Pancreas (tissue), 10 donors: Measurements from ENCODE around the gene CFAP46. TPM values are rescaled to one million over a fixed set of nuclear protein-coding genes. Genes with fewer than 3 reads are reported as not detected.
A peak's percentile ranks its signal among the peaks of the same experiment; 100 is the strongest.

Source experiments
- ATAC-seq, 4 donors: fragments of 200-7000 bp; cut with Tn5 transposase; one replicate each; pipeline versions ENCODE4 v1.8.0 to v1.9.1; 2020; ENCODE audit warnings: mild to moderate bottlenecking in 4 of 4, moderate library complexity in 4 of 4
- DNase-seq, 6 donors: peaks; one replicate each; pipeline ENCODE4 v3.0.0-alpha.2; 2020
- FAIRE-seq: peaks from 2 replicates; lab custom pipeline; 2012; peaks lifted over from hg19 to GRCh38; lab: Jason Lieb, UNC
- H3K27ac ChIP-seq, 4 donors: fragments of 200-600 bp; sonication (generic); 1 replicate in 3 of 4; 2 replicates in 1 of 4; pipeline versions ENCODE4 v1.5.0 to v1.8.0; 2020
- H3K27me3 ChIP-seq, 4 donors: fragments of 200-600 bp; one replicate each; pipeline ENCODE4 v1.8.0; 2021
- H3K36me3 ChIP-seq, 3 donors: fragments of 200-600 bp; sonication (generic) in 1 of 3; one replicate each; pipeline versions ENCODE4 v1.5.0 to v1.8.0; 2020 to 2021
- H3K4me1 ChIP-seq, 3 donors: fragments of 200-600 bp; one replicate each; pipeline ENCODE4 v1.8.0; 2021
- H3K4me3 ChIP-seq, 4 donors: fragments of 200-600 bp; sonication (generic) in 2 of 4; one replicate each; pipeline versions ENCODE4 v1.5.0 to v1.8.0; 2020 to 2021
- H3K9me3 ChIP-seq, 4 donors: fragments of 200-600 bp; one replicate each; pipeline ENCODE4 v1.8.0; 2021
- WGBS, 2 donors: extraction: QIAGEN DNeasy Blood & Tissue Kit; methylation state at CpG; one replicate each; pipeline ENCODE4 v1.1.7; 2013; 5-methylcytosine and 5-hydroxymethylcytosine counted together
- intact Hi-C, 3 donors: fragments of 100-400 bp; cut with DNase I; formaldehyde crosslinking; loops; one replicate each; pipeline versions ENCODE4 v1.11.1 to v1.14.2; 2022
- polyA plus RNA-seq, 2 donors: library from polyadenylated mRNA; stranded (reverse); fragments of 200-250 nt; gene quantifications; one replicate each; pipeline ENCODE4 v1.2.3, GENCODE V29; 2013
- total RNA-seq, 6 donors: library from RNA; stranded (reverse); fragmentation: NEBNext Ultra II Directional in 4 of 6; extraction: Animal tissue kit (Norgen Biotek cat#: 25700) in 4 of 6; gene quantifications; one replicate each; pipeline versions ENCODE4 v1.2.1 to v1.2.4, GENCODE V29; 2021 to 2023
- TF ChIP-seq, protein P1 (sequence below), 4 donors: fragments of 200-600 bp; sonication (generic) in 3 of 4; IDR thresholded peaks; one replicate each; pipeline versions ENCODE4 v1.5.0 to v1.8.0; 2021; ENCODE audit warnings: antibody characterized with exemption in 4 of 4
- donor health status: healthy with polysubstance abuse.
- donor health status: DM: no; HTN: no; CAD: no; lungs with moderate emphysema.
- donor health status: DM: no; HTN: no; CAD: no.
- donor health status: control.
- donor health status: control.
- donor health status: Bipolar disorder and iron deficiency.
- donor health status: DM: yes; HTN: yes; CAD: no.
- donor health status: DM: no; HTN: no; CAD: no.
- donor health status: DM: no; HTN: no; CAD: no.
- donor health status: DM: yes; HTN: yes; CAD: no.

CFAP46 gene
- total and polyA plus RNA-seq, 8 donors = 0.39 to 1.6 (median 1.0) TPM

DNA sequence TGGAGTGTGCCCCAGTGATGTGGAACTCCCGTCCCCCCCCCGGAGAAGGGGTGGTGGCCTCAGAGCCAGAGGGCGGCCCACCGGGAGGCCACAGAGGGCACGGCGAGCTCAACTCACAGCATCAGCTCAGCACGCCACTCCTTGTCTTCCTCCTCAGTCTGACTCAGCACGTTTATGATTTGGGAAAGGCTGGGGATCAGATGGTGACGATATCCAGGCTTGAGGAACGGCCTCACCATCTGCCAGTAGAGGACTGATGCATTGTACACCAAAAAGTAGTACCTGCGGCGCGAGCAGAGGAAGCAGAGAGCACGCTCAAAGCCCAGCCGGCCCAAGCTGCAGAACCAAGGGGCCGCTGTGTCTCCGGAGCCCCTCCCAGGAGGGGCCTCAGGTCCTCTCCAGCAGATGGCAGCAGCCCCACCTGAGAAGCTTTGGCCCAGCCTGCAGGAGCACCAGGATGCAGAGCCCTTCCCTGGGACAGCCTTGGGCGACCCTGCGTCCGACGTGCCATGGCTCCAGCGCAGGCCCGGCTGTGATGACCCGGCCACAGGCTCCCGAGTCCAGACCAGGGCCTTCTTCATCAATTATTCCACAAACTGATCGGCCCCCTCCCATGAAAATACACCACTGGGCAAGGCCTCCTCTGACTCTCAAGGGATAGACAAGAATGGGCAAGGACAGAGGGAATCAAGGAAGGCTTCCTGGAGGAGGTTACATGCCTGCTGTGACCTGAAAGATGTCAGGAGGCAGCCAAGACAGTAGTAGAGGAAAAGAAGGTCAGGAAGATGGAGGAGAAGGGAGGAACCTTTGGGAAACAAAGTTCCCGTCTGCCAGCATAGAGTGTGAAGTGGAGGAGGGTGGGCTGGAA, 3.7 kb downstream of the CFAP46 start:
- DNase-seq = peak in 2 of 6 donors; percentile 44 to 50
- 66 to 76% methylated on average over 27 of the region's 27 CpGs for WGBS, 2 donors

DNA sequence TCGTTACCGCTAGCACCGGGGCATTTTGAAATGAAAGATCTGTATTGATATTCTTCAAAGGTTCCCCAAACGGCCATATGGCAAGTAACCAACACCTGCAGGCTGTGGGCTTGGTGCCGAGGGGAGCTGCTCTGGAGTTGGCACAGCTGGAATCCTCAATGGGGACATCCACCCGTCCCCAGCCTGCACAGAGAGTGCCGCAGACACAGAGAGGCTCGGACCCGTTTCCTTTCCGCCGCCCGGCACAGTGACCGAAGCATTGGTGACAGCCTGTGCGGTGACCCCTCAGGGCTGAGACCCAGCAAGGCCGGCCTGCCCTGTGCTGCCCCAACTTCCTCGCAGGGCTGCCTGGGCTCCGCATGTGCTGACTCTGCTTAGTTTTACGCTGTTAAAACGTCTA, 4.5 kb downstream of the CFAP46 start:
- no peaks in the 10 kb centered on the region for H3K27me3 ChIP-seq
- H3K36me3 ChIP-seq = no peaks in the 10 kb centered on the region
- FAIRE-seq = no peak
- ATAC-seq = no peak
- intact Hi-C loops = no loop called here
- H3K27ac ChIP-seq = no peak overlapping the region
- no peak overlapping the region for H3K4me3 ChIP-seq
- peaks cover 0 to 4% (median 0%) of the 10 kb centered on the region in 3 donors for H3K4me1 ChIP-seq
- H3K9me3 ChIP-seq = no peaks in the 10 kb centered on the region
- TF ChIP-seq, protein P1, sequence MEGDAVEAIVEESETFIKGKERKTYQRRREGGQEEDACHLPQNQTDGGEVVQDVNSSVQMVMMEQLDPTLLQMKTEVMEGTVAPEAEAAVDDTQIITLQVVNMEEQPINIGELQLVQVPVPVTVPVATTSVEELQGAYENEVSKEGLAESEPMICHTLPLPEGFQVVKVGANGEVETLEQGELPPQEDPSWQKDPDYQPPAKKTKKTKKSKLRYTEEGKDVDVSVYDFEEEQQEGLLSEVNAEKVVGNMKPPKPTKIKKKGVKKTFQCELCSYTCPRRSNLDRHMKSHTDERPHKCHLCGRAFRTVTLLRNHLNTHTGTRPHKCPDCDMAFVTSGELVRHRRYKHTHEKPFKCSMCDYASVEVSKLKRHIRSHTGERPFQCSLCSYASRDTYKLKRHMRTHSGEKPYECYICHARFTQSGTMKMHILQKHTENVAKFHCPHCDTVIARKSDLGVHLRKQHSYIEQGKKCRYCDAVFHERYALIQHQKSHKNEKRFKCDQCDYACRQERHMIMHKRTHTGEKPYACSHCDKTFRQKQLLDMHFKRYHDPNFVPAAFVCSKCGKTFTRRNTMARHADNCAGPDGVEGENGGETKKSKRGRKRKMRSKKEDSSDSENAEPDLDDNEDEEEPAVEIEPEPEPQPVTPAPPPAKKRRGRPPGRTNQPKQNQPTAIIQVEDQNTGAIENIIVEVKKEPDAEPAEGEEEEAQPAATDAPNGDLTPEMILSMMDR (IDR thresholded peaks at IDR 0.05) = no peak
- DNase-seq = peak in 1 of 6 donors; percentile 50
- WGBS, 2 donors = 75 to 81% methylated on average over 19 of the region's 19 CpGs

More for the DNA sequence above, 3.7 kb downstream of the CFAP46 start:
- Histone ChIP-seq H3K4me1 (peaks cover 0 to 6% (median 0%) of the 10 kb centered on the region in 3 donors), H3K4me3 (no peak overlapping the region), H3K27me3 (no peaks in the 10 kb centered on the region), H3K36me3 (no peaks in the 10 kb centered on the region), H3K27ac (no peak overlapping the region), H3K9me3 (no peaks in the 10 kb centered on the region)
- no peak for FAIRE-seq
- ATAC-seq = no peak
- TF ChIP-seq, protein P1 (IDR thresholded peaks at IDR 0.05) = no peak
- intact Hi-C loops = no loop called here

DNA sequence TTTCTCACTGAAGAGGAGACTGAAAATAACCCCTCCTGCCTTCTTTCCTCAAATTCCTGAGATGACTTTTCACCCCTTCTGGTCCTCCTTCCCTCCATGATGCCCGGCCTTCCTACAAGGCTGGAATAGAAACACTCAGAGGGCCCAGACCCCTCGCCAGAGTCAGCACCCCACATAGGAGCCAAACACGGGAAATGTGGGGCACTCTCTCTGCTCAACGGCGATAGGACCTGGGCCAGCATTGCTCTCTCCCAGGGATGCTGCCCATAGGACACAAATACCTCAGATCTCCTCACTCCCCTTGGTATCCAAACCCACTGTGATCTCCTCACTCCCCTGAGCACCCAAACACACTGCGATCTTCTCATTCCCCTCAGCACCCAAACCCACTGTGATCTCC, 7.4 kb downstream of the CFAP46 start:
- TF ChIP-seq, protein P1 (IDR thresholded peaks at IDR 0.05) = no peak
- no peaks in the 10 kb centered on the region for H3K36me3 ChIP-seq
- H3K9me3 ChIP-seq = no peaks in the 10 kb centered on the region
- no peak for ATAC-seq
- intact Hi-C loops = no loop called here
- H3K27ac ChIP-seq = no peak overlapping the region
- no peak overlapping the region for H3K4me3 ChIP-seq
- DNase-seq = no peak
- WGBS, 2 donors = 64 to 75% methylated on average over 6 of the region's 6 CpGs
- H3K4me1 ChIP-seq = no peaks in the 10 kb centered on the region
- no peak for FAIRE-seq
- H3K27me3 ChIP-seq = no peaks in the 10 kb centered on the region

DNA sequence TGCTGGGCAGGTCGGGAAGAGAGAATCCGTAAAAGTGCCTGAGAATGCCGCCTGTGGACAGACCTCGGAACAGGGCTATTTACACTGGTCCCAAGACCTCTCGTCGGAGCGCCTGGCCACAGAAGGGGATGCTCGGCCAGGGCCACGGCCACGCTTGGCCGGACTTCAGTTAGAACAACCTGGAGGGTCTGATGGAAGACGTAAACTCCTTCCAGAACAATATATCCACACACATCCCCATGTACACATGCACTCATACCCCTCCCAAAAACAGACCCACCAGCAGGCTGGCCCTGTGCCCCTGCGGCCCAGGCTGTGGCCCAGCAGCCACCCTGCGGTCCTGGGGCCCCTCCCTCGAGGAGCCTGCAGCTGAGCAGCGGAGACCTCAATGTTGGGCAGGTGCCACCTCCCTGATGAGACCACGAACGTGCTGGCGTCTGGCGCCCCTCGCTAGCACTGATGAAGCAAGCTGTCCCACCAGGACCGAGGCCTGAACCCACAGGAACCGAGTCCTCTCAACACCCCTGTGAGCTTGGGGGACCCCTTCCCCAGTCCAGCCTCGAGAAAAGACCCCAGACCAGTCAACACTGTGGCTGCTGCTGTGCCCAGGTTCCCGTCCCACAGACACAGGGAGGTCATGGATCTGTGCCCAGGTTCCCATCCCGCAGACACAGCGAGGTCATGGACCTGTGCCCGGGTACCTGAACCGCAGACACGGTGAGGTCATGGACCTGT, 8.9 kb downstream of the CFAP46 start:
- DNase-seq = peak in 2 of 6 donors; percentile 49 to 55

More for the DNA sequence above, 8.9 kb downstream of the CFAP46 start:
- Histone ChIP-seq H3K4me1 (no peaks in the 10 kb centered on the region), H3K4me3 (no peak overlapping the region), H3K9me3 (no peaks in the 10 kb centered on the region), H3K27me3 (no peaks in the 10 kb centered on the region), H3K36me3 (no peaks in the 10 kb centered on the region), H3K27ac (no peak overlapping the region)
- no peak for ATAC-seq
- FAIRE-seq = no peak
- TF ChIP-seq, protein P1 (IDR thresholded peaks at IDR 0.05) = no peak
- WGBS, 2 donors = 81 to 90% methylated on average over 30 of the region's 30 CpGs
- intact Hi-C loops = no loop called here
